Mesenchymal stem cell (in vitro differentiated cells and primary cell): ENCODE results near the gene ADIG.

ENCODE experiments used
- DNase-seq: peaks from one replicate; pipeline ENCODE4 v3.0.0-alpha.2; 2013
- H2AFZ ChIP-seq: one replicate; pipeline ENCODE4 v1.6.1; 2013; ENCODE audit warnings: low read depth, mild to moderate bottlenecking, control low read depth, inconsistent platforms, low read length, moderate library complexity
- H2AK5ac ChIP-seq: 2 replicates; pipeline ENCODE4 v1.6.1; 2013; ENCODE audit warnings: low read length, moderate library complexity, mild to moderate bottlenecking, inconsistent platforms; ENCODE audit not compliant: severe bottlenecking
- H2BK120ac ChIP-seq: one replicate; pipeline ENCODE4 v1.6.1; 2013; ENCODE audit warnings: low read depth, mild to moderate bottlenecking, inconsistent platforms, low read length, moderate library complexity
- H2BK12ac ChIP-seq, 2 experiments: one replicate each; pipeline ENCODE4 v1.6.1; 2013; ENCODE audit warnings: inconsistent platforms in 2 of 2, low read length in 2 of 2, mild to moderate bottlenecking in 2 of 2, moderate library complexity in 2 of 2, control low read depth in 1 of 2
- H2BK15ac ChIP-seq: one replicate; pipeline ENCODE4 v1.6.1; 2013; ENCODE audit warnings: mild to moderate bottlenecking, low read depth, inconsistent platforms; ENCODE audit not compliant: poor library complexity, severe bottlenecking
- H2BK5ac ChIP-seq: 2 replicates; pipeline ENCODE4 v1.6.1; 2013; ENCODE audit warnings: low read depth, mild to moderate bottlenecking, low read length, control low read depth, inconsistent platforms; ENCODE audit not compliant: poor library complexity, severe bottlenecking
- H3K14ac ChIP-seq, 2 experiments: one replicate each; pipeline ENCODE4 v1.6.1; 2013; ENCODE audit warnings: inconsistent platforms in 2 of 2, low read length in 2 of 2, control low read depth in 1 of 2, mild to moderate bottlenecking in 1 of 2, moderate library complexity in 1 of 2
- H3K18ac ChIP-seq, 2 experiments: one replicate each; pipeline ENCODE4 v1.6.1; 2013; ENCODE audit warnings: inconsistent platforms in 2 of 2, low read length in 2 of 2, control low read depth in 1 of 2, low read depth in 1 of 2, mild to moderate bottlenecking in 1 of 2
- H3K23ac ChIP-seq, 2 experiments: one replicate each; pipeline ENCODE4 v1.6.1; 2013; ENCODE audit warnings: inconsistent platforms in 2 of 2, low read length in 2 of 2, mild to moderate bottlenecking in 2 of 2, moderate library complexity in 2 of 2, control low read depth in 1 of 2
- H3K27ac ChIP-seq: 2 replicates; pipeline ENCODE4 v1.5.1; 2013; ENCODE audit warnings: mild to moderate bottlenecking, moderate library complexity, low read length, control low read depth, inconsistent platforms; ENCODE audit not compliant: poor library complexity, severe bottlenecking
- H3K27me3 ChIP-seq, 2 experiments: 2 replicates each; pipeline versions ENCODE4 v1.6.1 to v1.7.0; 2013; ENCODE audit warnings: low read length in 2 of 2, mild to moderate bottlenecking in 2 of 2, moderate library complexity in 2 of 2, control low read depth in 1 of 2, inconsistent platforms in 1 of 2; ENCODE audit not compliant: control insufficient read depth in 1 of 2, insufficient read depth in 1 of 2
- H3K36me3 ChIP-seq, 2 experiments: 2 replicates each; pipeline versions ENCODE4 v1.6.1 to v1.7.0; 2013; ENCODE audit warnings: low read length in 2 of 2, control low read depth in 1 of 2, inconsistent platforms in 1 of 2, low read depth in 1 of 2, mild to moderate bottlenecking in 1 of 2; ENCODE audit not compliant: insufficient read depth in 2 of 2, control insufficient read depth in 1 of 2
- H3K4ac ChIP-seq, 2 experiments: one replicate each; pipeline ENCODE4 v1.6.1; 2013; ENCODE audit warnings: inconsistent platforms in 2 of 2, low read length in 2 of 2, mild to moderate bottlenecking in 2 of 2, moderate library complexity in 2 of 2, control low read depth in 1 of 2, low read depth in 1 of 2
- H3K4me1 ChIP-seq: 2 replicates; pipeline ENCODE4 v1.6.1; 2013; ENCODE audit warnings: low read depth, low read length, control low read depth; ENCODE audit not compliant: control insufficient read depth, insufficient read depth
- H3K4me2 ChIP-seq: 2 replicates; pipeline ENCODE4 v1.6.1; 2013; ENCODE audit warnings: low read length, mild to moderate bottlenecking, inconsistent platforms; ENCODE audit not compliant: poor library complexity, severe bottlenecking
- H3K4me3 ChIP-seq, 2 experiments: 2 replicates each; pipeline versions ENCODE4 v1.5.1 to v1.7.0; 2013; ENCODE audit warnings: low read length in 2 of 2, mild to moderate bottlenecking in 2 of 2, control low read depth in 1 of 2, low read depth in 1 of 2; ENCODE audit not compliant: insufficient read depth in 1 of 2
- H3K79me1 ChIP-seq: replicated peaks from 2 replicates; pipeline ENCODE4 v1.6.1; 2013; ENCODE audit warnings: mild to moderate bottlenecking, control low read depth, low read length, inconsistent platforms; ENCODE audit not compliant: poor library complexity, severe bottlenecking
- H3K9ac ChIP-seq: 2 replicates; pipeline ENCODE4 v1.7.0; 2013; ENCODE audit warnings: mild to moderate bottlenecking, low read length, moderate library complexity
- H3K9me3 ChIP-seq: 2 replicates; pipeline ENCODE4 v1.7.0; 2013; ENCODE audit warnings: mild to moderate bottlenecking, low read length; ENCODE audit not compliant: control insufficient read depth
- H4K8ac ChIP-seq: one replicate; pipeline ENCODE4 v1.6.1; 2013; ENCODE audit warnings: inconsistent platforms, mild to moderate bottlenecking, low read length, moderate library complexity
- H4K91ac ChIP-seq: one replicate; pipeline ENCODE4 v1.6.1; 2013; ENCODE audit warnings: mild to moderate bottlenecking, low read length, inconsistent platforms
- WGBS: methylation state at CpG from one replicate; pipeline ENCODE4 v1.1.7; 2013; ENCODE audit warnings: mixed read lengths; 5-methylcytosine and 5-hydroxymethylcytosine counted together

ADIG gene

GRCh38 chr20:38603286-38603685 lies 22.3 kb downstream of the ADIG start:
- H4K91ac ChIP-seq, result no peak overlapping the region
- no peaks in the 10 kb centered on the region for H3K36me3 ChIP-seq
- H2AFZ ChIP-seq, result no peak overlapping the region
- H2BK120ac ChIP-seq, result no peak overlapping the region
- H4K8ac ChIP-seq, result no peak overlapping the region
- no peak overlapping the region for H3K18ac ChIP-seq
- H3K23ac ChIP-seq, result no peak overlapping the region
- no peak for DNase-seq
- no peak overlapping the region for H2BK5ac ChIP-seq
- H3K4me2 ChIP-seq, result no peak overlapping the region
- H2AK5ac ChIP-seq, result no peak overlapping the region
- H3K4me1 ChIP-seq, result peaks cover 25% of the 10 kb centered on the region
- no peak overlapping the region for H2BK15ac ChIP-seq
- H3K9me3 ChIP-seq, result no peaks in the 10 kb centered on the region
- H3K9ac ChIP-seq, result no peak overlapping the region
- 13% methylated on average over 1 of the region's 3 CpGs for whole genome bisulfite sequencing
- H3K27me3 ChIP-seq, result peaks cover 0 to 84% of the 10 kb centered on the region in 2 experiments
- H3K79me1 ChIP-seq, result no peaks in the 10 kb centered on the region
- H3K4me3 ChIP-seq, result no peak overlapping the region
- H3K27ac ChIP-seq, result no peak overlapping the region
- no peak overlapping the region for H3K14ac ChIP-seq
- no peak overlapping the region for H3K4ac ChIP-seq
- no peak overlapping the region for H2BK12ac ChIP-seq

DNA sequence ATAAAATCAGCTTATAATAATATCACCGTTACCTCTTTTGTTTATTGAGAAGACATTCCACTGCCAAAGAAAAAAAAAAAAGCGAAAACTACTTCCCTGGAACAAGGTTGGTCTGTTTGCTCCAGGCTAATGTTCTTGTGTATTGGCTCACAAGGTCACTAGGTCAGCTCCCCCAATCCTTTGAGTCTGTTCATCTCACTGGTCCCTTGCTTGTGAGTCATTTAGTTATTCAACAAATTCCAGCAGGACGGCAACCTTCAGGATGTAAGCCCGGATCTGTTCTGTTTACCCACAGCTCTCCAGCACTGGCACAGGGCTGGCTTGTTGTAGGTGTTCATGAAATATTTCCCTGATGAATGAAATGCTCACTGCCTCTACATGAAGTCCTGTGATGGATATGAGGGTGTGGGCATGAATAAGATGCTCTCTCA lies 23.9 kb downstream of the ADIG start:
- H3K79me1 ChIP-seq, result no peaks in the 10 kb centered on the region
- no peak overlapping the region for H2AFZ ChIP-seq
- no peak overlapping the region for H2BK15ac ChIP-seq
- peak; percentile 56 for DNase-seq
- peaks cover 0 to 82% of the 10 kb centered on the region in 2 experiments for H3K27me3 ChIP-seq
- no peak overlapping the region for H2BK12ac ChIP-seq
- H3K9me3 ChIP-seq, result no peaks in the 10 kb centered on the region
- no peak overlapping the region for H3K14ac ChIP-seq
- H4K91ac ChIP-seq, result no peak overlapping the region
- H4K8ac ChIP-seq, result no peak overlapping the region
- peaks cover 18% of the 10 kb centered on the region for H3K4me1 ChIP-seq
- H2BK5ac ChIP-seq, result no peak overlapping the region
- no peak overlapping the region for H3K18ac ChIP-seq
- H3K36me3 ChIP-seq, result no peaks in the 10 kb centered on the region
- H2AK5ac ChIP-seq, result no peak overlapping the region
- H3K4me2 ChIP-seq, result no peak overlapping the region
- no peak overlapping the region for H3K4ac ChIP-seq
- no peak overlapping the region for H3K23ac ChIP-seq
- H3K9ac ChIP-seq, result no peak overlapping the region
- H2BK120ac ChIP-seq, result no peak overlapping the region
- H3K27ac ChIP-seq, result peak overlapping the region; percentile 62
- no peak overlapping the region for H3K4me3 ChIP-seq
- WGBS, result 29% methylated on average over 4 of the region's 4 CpGs

DNA sequence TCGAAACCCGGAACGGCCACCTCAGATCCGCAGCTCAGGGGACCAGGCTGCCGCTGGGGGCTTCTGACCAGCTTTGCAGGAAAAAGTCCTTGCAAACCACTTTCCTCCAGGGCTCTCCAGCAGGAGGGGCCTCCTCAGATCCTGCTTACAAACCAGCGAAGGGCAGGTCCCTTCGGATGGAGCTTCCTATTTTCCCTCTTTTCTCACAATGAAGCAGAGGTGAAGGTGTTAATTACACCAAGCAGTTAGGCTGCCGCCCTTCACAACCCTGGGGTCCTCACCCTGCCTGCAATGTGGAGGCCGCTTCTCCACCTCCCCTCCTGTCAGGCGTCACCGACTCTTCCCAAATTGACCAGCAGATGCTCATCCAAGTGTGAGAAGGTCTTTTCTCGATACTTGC lies 26.4 kb downstream of the ADIG start:
- 38% methylated on average over 12 of the region's 12 CpGs for WGBS
- H2BK120ac ChIP-seq, result no peak overlapping the region
- H3K27me3 ChIP-seq, result peaks cover 0 to 60% of the 10 kb centered on the region in 2 experiments
- H3K4ac ChIP-seq, result no peak overlapping the region
- no peaks in the 10 kb centered on the region for H3K79me1 ChIP-seq
- no peak overlapping the region for H4K8ac ChIP-seq
- H3K23ac ChIP-seq, result no peak overlapping the region
- no peak overlapping the region for H2BK15ac ChIP-seq
- no peaks in the 10 kb centered on the region for H3K36me3 ChIP-seq
- H2BK12ac ChIP-seq, result no peak overlapping the region
- H3K18ac ChIP-seq, result no peak overlapping the region
- H2BK5ac ChIP-seq, result no peak overlapping the region
- no peak overlapping the region for H3K4me2 ChIP-seq
- no peak for DNase-seq
- no peak overlapping the region for H3K27ac ChIP-seq
- no peak overlapping the region for H4K91ac ChIP-seq
- peak overlapping the region in 1 of 2 experiments; percentile 3 for H3K4me3 ChIP-seq
- H2AFZ ChIP-seq, result no peak overlapping the region
- H3K14ac ChIP-seq, result no peak overlapping the region
- H3K9ac ChIP-seq, result no peak overlapping the region
- H3K4me1 ChIP-seq, result peaks cover 9% of the 10 kb centered on the region
- H2AK5ac ChIP-seq, result peak overlapping the region; percentile 41
- H3K9me3 ChIP-seq, result no peaks in the 10 kb centered on the region

DNA sequence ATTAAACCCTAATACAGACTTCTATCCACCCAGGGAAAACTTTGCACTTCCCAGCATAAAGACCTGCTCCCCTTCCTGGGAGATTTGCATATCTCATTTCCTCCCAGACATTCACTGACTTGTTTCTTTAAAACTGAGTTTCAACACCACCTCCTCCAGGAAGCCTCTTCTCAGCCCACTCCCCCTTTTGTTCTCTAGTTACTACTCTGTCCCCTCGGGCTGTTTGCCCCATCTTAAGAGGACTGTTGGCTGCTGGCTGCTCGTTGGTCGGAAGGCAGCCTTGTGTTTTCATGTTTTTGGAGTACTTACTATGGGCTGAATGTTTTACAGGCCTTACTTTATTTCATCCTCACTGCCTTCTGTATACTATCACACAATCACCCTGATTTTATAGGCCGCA lies 27.2 kb downstream of the ADIG start:
- Histone ChIP-seq H3K79me1 (no peaks in the 10 kb centered on the region), H3K27me3 (peaks cover 0 to 61% of the 10 kb centered on the region in 2 experiments), H2BK15ac (no peak overlapping the region), H2AFZ (no peak overlapping the region), H3K18ac (no peak overlapping the region), H4K8ac (no peak overlapping the region), H3K4ac (no peak overlapping the region), H3K4me2 (no peak overlapping the region), H3K4me1 (peaks cover 9% of the 10 kb centered on the region), H3K4me3 (no peak overlapping the region), H2BK5ac (no peak overlapping the region), H2BK12ac (no peak overlapping the region), H2AK5ac (peak overlapping the region; percentile 84), H2BK120ac (no peak overlapping the region), H3K27ac (no peak overlapping the region), H3K9ac (no peak overlapping the region), H4K91ac (no peak overlapping the region), H3K36me3 (no peaks in the 10 kb centered on the region), H3K14ac (no peak overlapping the region), H3K23ac (no peak overlapping the region), H3K9me3 (no peaks in the 10 kb centered on the region)
- DNase-seq, result no peak
- WGBS, result 94% methylated on average over 3 of the region's 4 CpGs
